Panc1 (cell line): ENCODE measurements around the gene FBLN2.

ENCODE experiments used
- CTCF ChIP-seq: fragments of 450-650 bp; IDR thresholded peaks from 2 replicates; pipeline ENCODE4 v1.5.1; 2017; ENCODE audit warnings: mild to moderate bottlenecking
- POLR2AphosphoS5 ChIP-seq: IDR thresholded peaks from 2 replicates; pipeline ENCODE4 v1.6.1; 2012; ENCODE audit warnings: mild to moderate bottlenecking, low read depth, low read length, moderate library complexity
- SIN3A ChIP-seq: IDR thresholded peaks from 2 replicates; pipeline ENCODE4 v1.6.1; 2012; ENCODE audit warnings: low read depth, mild to moderate bottlenecking, low read length, moderate library complexity, borderline replicate concordance; ENCODE audit not compliant: insufficient read depth
- TF ChIP-seq, protein P1 (sequence below), 2 experiments: IDR thresholded peaks; 2 replicates each; pipeline ENCODE4 v1.6.1; 2011 to 2012; ENCODE audit warnings: low read depth in 2 of 2, control low read depth in 1 of 2, low read length in 1 of 2, mild to moderate bottlenecking in 1 of 2, moderate library complexity in 1 of 2; ENCODE audit not compliant: insufficient read depth in 1 of 2

- TF ChIP-seq POLR2AphosphoS5 (no peak), SIN3A (no peak), CTCF (no peak)
- TF ChIP-seq, protein P1, sequence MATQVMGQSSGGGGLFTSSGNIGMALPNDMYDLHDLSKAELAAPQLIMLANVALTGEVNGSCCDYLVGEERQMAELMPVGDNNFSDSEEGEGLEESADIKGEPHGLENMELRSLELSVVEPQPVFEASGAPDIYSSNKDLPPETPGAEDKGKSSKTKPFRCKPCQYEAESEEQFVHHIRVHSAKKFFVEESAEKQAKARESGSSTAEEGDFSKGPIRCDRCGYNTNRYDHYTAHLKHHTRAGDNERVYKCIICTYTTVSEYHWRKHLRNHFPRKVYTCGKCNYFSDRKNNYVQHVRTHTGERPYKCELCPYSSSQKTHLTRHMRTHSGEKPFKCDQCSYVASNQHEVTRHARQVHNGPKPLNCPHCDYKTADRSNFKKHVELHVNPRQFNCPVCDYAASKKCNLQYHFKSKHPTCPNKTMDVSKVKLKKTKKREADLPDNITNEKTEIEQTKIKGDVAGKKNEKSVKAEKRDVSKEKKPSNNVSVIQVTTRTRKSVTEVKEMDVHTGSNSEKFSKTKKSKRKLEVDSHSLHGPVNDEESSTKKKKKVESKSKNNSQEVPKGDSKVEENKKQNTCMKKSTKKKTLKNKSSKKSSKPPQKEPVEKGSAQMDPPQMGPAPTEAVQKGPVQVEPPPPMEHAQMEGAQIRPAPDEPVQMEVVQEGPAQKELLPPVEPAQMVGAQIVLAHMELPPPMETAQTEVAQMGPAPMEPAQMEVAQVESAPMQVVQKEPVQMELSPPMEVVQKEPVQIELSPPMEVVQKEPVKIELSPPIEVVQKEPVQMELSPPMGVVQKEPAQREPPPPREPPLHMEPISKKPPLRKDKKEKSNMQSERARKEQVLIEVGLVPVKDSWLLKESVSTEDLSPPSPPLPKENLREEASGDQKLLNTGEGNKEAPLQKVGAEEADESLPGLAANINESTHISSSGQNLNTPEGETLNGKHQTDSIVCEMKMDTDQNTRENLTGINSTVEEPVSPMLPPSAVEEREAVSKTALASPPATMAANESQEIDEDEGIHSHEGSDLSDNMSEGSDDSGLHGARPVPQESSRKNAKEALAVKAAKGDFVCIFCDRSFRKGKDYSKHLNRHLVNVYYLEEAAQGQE (IDR thresholded peaks at IDR 0.05; ENCODE audit: insufficient read depth in 1 of 2, low read depth in 2 of 2, low read length in 1 of 2), result no peak
Observed at GRCh38 chr3:13683288-13683687, 134.4 kb downstream of the FBLN2 start.
